HG03135 (cell line): ENCODE results near the gene PRKAA1.

Experiments
- ATAC-seq: cut with Tn5 transposase; IDR thresholded peaks from one replicate; pipeline ENCODE4 v1.9.1; 2021; ENCODE audit warnings: mild to moderate bottlenecking, moderate library complexity; ENCODE audit not compliant: unreplicated experiment

Gene PRKAA1

GRCh38 chr5:40781843-40782409 lies 16.2 kb downstream of the PRKAA1 start:
- ATAC-seq, result no peak

GRCh38 chr5:40780858-40781257 lies 17.3 kb downstream of the PRKAA1 start:
- no peak for ATAC-seq

GRCh38 chr5:40780199-40780598 lies 18.0 kb downstream of the PRKAA1 start:
- ATAC-seq, result no peak

- no peak for ATAC-seq
Observed at GRCh38 chr5:40779561-40779960, 18.6 kb downstream of the PRKAA1 start.

GRCh38 chr5:40778133-40778532 lies 20.0 kb downstream of the PRKAA1 start:
- ATAC-seq, result no peak

- ATAC-seq, result no peak
Observed at GRCh38 chr5:40776658-40776977, 21.6 kb downstream of the PRKAA1 start.

- ATAC-seq, result no peak
Observed at GRCh38 chr5:40775846-40776657, 22.1 kb downstream of the PRKAA1 start.

GRCh38 chr5:40775085-40775845 lies 22.9 kb downstream of the PRKAA1 start:
- no peak for ATAC-seq

- no peak for ATAC-seq
Observed at GRCh38 chr5:40774623-40775022, 23.6 kb downstream of the PRKAA1 start.

GRCh38 chr5:40770764-40771163 lies 27.4 kb downstream of the PRKAA1 start:
- no peak for ATAC-seq

GRCh38 chr5:40762705-40763104 lies 35.5 kb downstream of the PRKAA1 start:
- no peak for ATAC-seq

- no peak for ATAC-seq
Observed at GRCh38 chr5:40757400-40757799, 40.8 kb downstream of the PRKAA1 start.

GRCh38 chr5:40755407-40756365 lies 42.5 kb downstream of the PRKAA1 start, which contains the start of gene TTC33:
Gene TTC33 (minus strand): TSS chr5:40755961. CDS start chr5:40747018, 8,943 bp downstream.
- peak; percentile 91 for ATAC-seq

GRCh38 chr5:40755093-40755406 lies 43.1 kb downstream of the PRKAA1 start:
- ATAC-seq, result peak; percentile 81

GRCh38 chr5:40754381-40755092 lies 43.6 kb downstream of the PRKAA1 start:
- ATAC-seq, result peak; percentile 24

GRCh38 chr5:40746703-40747102 lies 51.5 kb downstream of the PRKAA1 start:
- ATAC-seq, result no peak

GRCh38 chr5:40743771-40744170 lies 54.4 kb downstream of the PRKAA1 start:
- no peak for ATAC-seq

GRCh38 chr5:40738502-40738901 lies 59.7 kb downstream of the PRKAA1 start:
- no peak for ATAC-seq

- ATAC-seq, result no peak
Observed at GRCh38 chr5:40736103-40736875, 61.9 kb downstream of the PRKAA1 start.
